HepG2 (cell line): ENCODE measurements around the gene MIA3. TPM values are rescaled to one million over a fixed set of nuclear protein-coding genes. Genes with fewer than 3 reads are reported as not detected.

Source experiments
- CREB3 ChIP-seq: sonication (generic); formaldehyde crosslinking; IDR thresholded peaks from 2 replicates; pipeline ENCODE4 v1.5.0; 2020; ENCODE audit warnings: missing genetic modification reagents
- DRAP1 ChIP-seq: IDR thresholded peaks from 2 replicates; pipeline ENCODE4 v1.6.1; 2016; ENCODE audit warnings: missing genetic modification reagents, missing compliant biosample characterization
- GPN1 ChIP-seq: sonication (generic); formaldehyde crosslinking; IDR thresholded peaks from 2 replicates; pipeline ENCODE4 v1.5.1; 2020; ENCODE audit warnings: missing genetic modification reagents, borderline replicate concordance
- KLF16 ChIP-seq, 2 experiments: sonication (generic) in 1 of 2; formaldehyde crosslinking in 1 of 2; IDR thresholded peaks; 2 replicates each; pipeline versions ENCODE4 v1.6.1 to v1.8.0; 2016 to 2023; ENCODE audit warnings: missing genetic modification reagents in 2 of 2, missing compliant biosample characterization in 1 of 2
- LCORL ChIP-seq, 2 experiments: fragments of 450-650 bp in 1 of 2; sonication (generic) in 1 of 2; formaldehyde crosslinking in 1 of 2; IDR thresholded peaks; 2 replicates each; pipeline versions ENCODE4 v1.5.0 to v1.6.1; 2017 to 2020; ENCODE audit warnings: antibody characterized with exemption in 1 of 2, missing genetic modification reagents in 1 of 2
- NFE2 ChIP-seq: sonication (generic); formaldehyde crosslinking; IDR thresholded peaks from 2 replicates; pipeline ENCODE4 v1.4.0; 2020; ENCODE audit warnings: missing genetic modification reagents
- YEATS4 ChIP-seq: sonication (generic); formaldehyde crosslinking; IDR thresholded peaks from 2 replicates; pipeline ENCODE4 v1.4.0; 2020; ENCODE audit warnings: missing genetic modification reagents, borderline replicate concordance
- ZBTB7B ChIP-seq: sonication (generic); formaldehyde crosslinking; IDR thresholded peaks from 2 replicates; pipeline ENCODE4 v1.4.0; 2020; ENCODE audit warnings: missing genetic modification reagents
- ZNF503 ChIP-seq: sonication (generic); formaldehyde crosslinking; IDR thresholded peaks from 2 replicates; pipeline ENCODE4 v1.4.0; 2020; ENCODE audit warnings: missing genetic modification reagents
- ZNF574 ChIP-seq: sonication (generic); formaldehyde crosslinking; IDR thresholded peaks from 2 replicates; pipeline ENCODE4 v1.4.0; 2020; ENCODE audit warnings: missing genetic modification reagents
- ZNF780A ChIP-seq: sonication (generic); formaldehyde crosslinking; IDR thresholded peaks from 2 replicates; pipeline ENCODE4 v1.8.0; 2022; ENCODE audit warnings: mild to moderate bottlenecking, missing genetic modification reagents, moderate library complexity
- polyA plus RNA-seq, 8 experiments: library from polyadenylated mRNA; depleted of rRNA in 3 of 8; stranded (reverse) in 7 of 8; unstranded in 1 of 8; fragments of >200 nt; fragmentation: Illumina TruSeq in 4 of 8; extraction: Trizol in 4 of 8; gene quantifications; 2 replicates each; pipeline versions ENCODE4 v1.2.1 to v1.2.3, GENCODE V29; 2011 to 2016; ENCODE audit warnings: low read depth in 4 of 8, missing spikeins in 1 of 8, mixed read lengths in 1 of 8; ENCODE audit not compliant: insufficient read depth in 1 of 8
- total RNA-seq, 5 experiments: library from RNA; depleted of rRNA; stranded (reverse); fragments of >200 nt; fragmentation: Illumina TruSeq; extraction: Trizol; gene quantifications; 2 replicates each; pipeline ENCODE4 v1.2.3, GENCODE V29; 2016; ENCODE audit warnings: low read depth in 1 of 5
- TF ChIP-seq, protein P1 (sequence below): sonication (generic); formaldehyde crosslinking; IDR thresholded peaks from 2 replicates; pipeline ENCODE4 v1.5.1; 2020; ENCODE audit warnings: mild to moderate bottlenecking, missing genetic modification reagents, moderate library complexity
- TF ChIP-seq, protein P2 (sequence below): sonication (generic); formaldehyde crosslinking; conservative IDR thresholded peaks from 2 replicates; pipeline ENCODE4 v1.4.0; 2020; ENCODE audit warnings: missing genetic modification reagents
- TF ChIP-seq, protein P3 (sequence below): IDR thresholded peaks from 2 replicates; pipeline ENCODE4 v1.6.1; 2012; ENCODE audit warnings: low read depth, low read length, improper control_type of control experiment

MIA3 gene
- total and polyA plus RNA-seq, 2 of the 13 experiments (the other 11 are each of a cell fraction or from before 2014, with no cell fraction given), result 45.6 to 48.7 TPM

DNA sequence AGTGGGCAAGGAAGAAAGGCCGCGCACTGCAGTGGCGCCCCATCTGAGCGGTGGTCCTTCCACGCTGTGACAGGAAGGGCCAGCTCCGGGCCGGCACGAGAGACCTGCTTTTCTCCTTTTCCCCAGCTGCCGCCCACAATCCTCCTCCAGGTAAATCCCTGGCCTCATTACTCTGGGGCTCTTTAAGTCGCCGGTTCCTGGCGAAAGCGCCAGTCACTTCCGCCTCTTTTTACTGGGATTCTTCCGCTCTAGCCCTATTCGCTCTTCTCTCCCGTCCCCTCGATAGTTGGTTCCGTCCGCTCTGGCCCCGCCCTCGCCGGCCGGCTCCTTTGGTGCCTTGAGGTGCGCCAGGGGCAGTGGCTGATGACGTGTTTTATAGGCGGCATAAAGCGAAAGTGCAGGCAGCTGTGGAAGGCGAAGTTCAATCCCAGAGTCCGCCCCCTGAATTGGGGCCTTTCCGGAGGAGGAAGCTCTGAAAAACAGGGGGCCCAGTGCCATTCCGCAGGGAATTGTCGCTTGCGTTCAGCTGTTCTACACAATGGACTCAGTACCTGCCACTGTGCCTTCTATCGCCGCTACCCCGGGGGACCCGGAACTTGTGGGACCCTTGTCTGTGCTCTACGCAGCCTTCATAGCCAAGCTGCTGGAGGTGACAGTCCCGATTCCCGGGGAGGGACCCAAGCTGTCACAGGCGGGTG is 26.2 kb downstream of the MIA3 start (continued):
- TF ChIP-seq, protein P1, sequence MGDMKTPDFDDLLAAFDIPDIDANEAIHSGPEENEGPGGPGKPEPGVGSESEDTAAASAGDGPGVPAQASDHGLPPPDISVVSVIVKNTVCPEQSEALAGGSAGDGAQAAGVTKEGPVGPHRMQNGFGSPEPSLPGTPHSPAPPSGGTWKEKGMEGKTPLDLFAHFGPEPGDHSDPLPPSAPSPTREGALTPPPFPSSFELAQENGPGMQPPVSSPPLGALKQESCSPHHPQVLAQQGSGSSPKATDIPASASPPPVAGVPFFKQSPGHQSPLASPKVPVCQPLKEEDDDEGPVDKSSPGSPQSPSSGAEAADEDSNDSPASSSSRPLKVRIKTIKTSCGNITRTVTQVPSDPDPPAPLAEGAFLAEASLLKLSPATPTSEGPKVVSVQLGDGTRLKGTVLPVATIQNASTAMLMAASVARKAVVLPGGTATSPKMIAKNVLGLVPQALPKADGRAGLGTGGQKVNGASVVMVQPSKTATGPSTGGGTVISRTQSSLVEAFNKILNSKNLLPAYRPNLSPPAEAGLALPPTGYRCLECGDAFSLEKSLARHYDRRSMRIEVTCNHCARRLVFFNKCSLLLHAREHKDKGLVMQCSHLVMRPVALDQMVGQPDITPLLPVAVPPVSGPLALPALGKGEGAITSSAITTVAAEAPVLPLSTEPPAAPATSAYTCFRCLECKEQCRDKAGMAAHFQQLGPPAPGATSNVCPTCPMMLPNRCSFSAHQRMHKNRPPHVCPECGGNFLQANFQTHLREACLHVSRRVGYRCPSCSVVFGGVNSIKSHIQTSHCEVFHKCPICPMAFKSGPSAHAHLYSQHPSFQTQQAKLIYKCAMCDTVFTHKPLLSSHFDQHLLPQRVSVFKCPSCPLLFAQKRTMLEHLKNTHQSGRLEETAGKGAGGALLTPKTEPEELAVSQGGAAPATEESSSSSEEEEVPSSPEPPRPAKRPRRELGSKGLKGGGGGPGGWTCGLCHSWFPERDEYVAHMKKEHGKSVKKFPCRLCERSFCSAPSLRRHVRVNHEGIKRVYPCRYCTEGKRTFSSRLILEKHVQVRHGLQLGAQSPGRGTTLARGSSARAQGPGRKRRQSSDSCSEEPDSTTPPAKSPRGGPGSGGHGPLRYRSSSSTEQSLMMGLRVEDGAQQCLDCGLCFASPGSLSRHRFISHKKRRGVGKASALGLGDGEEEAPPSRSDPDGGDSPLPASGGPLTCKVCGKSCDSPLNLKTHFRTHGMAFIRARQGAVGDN (CRISPR knock-in tag), result peak; percentile 80
- TF ChIP-seq GPN1 (CRISPR knock-in tag) (no peak), NFE2 (CRISPR knock-in tag) (no peak), KLF16 (CRISPR knock-in tag; IDR thresholded peaks at IDR 0.05) (peak in 1 of 2 experiments; percentile 90; a peak in 2 of 4 replicates), DRAP1 (CRISPR knock-in tag) (peak; percentile 86), ZNF574 (peak; percentile 98), ZBTB7B (CRISPR knock-in tag) (no peak; the same call in 1 of the 2 replicates), LCORL (IDR thresholded peaks at IDR 0.05) (no peak), LCORL (CRISPR knock-in tag; IDR thresholded peaks at IDR 0.05) (peak; percentile 63; the same call in 1 of the 2 replicates), ZNF503 (CRISPR knock-in tag) (peak; percentile 56; the same call in 1 of the 2 replicates), ZNF780A (no peak), YEATS4 (CRISPR knock-in tag) (peak; percentile 87), CREB3 (CRISPR knock-in tag) (no peak)
- TF ChIP-seq, protein P2, sequence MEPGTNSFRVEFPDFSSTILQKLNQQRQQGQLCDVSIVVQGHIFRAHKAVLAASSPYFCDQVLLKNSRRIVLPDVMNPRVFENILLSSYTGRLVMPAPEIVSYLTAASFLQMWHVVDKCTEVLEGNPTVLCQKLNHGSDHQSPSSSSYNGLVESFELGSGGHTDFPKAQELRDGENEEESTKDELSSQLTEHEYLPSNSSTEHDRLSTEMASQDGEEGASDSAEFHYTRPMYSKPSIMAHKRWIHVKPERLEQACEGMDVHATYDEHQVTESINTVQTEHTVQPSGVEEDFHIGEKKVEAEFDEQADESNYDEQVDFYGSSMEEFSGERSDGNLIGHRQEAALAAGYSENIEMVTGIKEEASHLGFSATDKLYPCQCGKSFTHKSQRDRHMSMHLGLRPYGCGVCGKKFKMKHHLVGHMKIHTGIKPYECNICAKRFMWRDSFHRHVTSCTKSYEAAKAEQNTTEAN (CRISPR knock-in tag), result no peak; the same call in 1 of the 2 replicates
- TF ChIP-seq, protein P3, sequence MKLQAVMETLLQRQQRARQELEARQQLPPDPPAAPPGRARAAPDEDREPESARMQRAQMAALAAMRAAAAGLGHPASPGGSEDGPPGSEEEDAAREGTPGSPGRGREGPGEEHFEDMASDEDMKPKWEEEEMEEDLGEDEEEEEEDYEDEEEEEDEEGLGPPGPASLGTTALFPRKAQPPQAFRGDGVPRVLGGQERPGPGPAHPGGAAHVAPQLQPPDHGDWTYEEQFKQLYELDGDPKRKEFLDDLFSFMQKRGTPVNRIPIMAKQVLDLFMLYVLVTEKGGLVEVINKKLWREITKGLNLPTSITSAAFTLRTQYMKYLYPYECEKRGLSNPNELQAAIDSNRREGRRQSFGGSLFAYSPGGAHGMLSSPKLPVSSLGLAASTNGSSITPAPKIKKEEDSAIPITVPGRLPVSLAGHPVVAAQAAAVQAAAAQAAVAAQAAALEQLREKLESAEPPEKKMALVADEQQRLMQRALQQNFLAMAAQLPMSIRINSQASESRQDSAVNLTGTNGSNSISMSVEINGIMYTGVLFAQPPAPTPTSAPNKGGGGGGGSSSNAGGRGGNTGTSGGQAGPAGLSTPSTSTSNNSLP, result peak; percentile 88
